HEK293T (cell line): Measurements from ENCODE around the gene ASB2.

ENCODE experiments used
- CTCF ChIA-PET: fragments of 350-600 bp; formaldehyde crosslinking; extraction: SDS; loops from one replicate; lab custom pipeline; 2021; ENCODE audit warnings: antibody characterized with exemption, inconsistent platforms; lab: Yijun Ruan, JAX
- POLR2A ChIA-PET: fragments of 350-600 bp; formaldehyde crosslinking; extraction: SDS; loops from one replicate; lab custom pipeline; 2020; ENCODE audit warnings: antibody characterized with exemption, inconsistent platforms; lab: Yijun Ruan, JAX
- DNase-seq: peaks from one replicate; pipeline ENCODE4 v3.0.0; 2012; ENCODE audit warnings: mixed read lengths; ENCODE audit errors: extremely low spot score
- ARNT ChIP-seq: fragments of 450-650 bp; IDR thresholded peaks from 2 replicates; pipeline ENCODE4 v1.6.1; 2017; ENCODE audit warnings: mild to moderate bottlenecking
- BHLHE40 ChIP-seq: fragments of 450-650 bp; IDR thresholded peaks from 2 replicates; pipeline ENCODE4 v1.6.1; 2016; ENCODE audit warnings: mild to moderate bottlenecking, moderate library complexity, borderline replicate concordance
- CTBP1 ChIP-seq: fragments of 450-650 bp; IDR thresholded peaks from 2 replicates; pipeline ENCODE4 v1.6.1; 2016; ENCODE audit warnings: borderline replicate concordance
- ELF4 ChIP-seq: fragments of 450-650 bp; IDR thresholded peaks from 2 replicates; pipeline ENCODE4 v1.6.1; 2017; ENCODE audit warnings: antibody characterized with exemption
- FOXA1 ChIP-seq: fragments of 450-650 bp; IDR thresholded peaks from 2 replicates; pipeline ENCODE4 v1.6.1; 2016; ENCODE audit warnings: mild to moderate bottlenecking
- FOXK2 ChIP-seq: fragments of 450-650 bp; IDR thresholded peaks from 2 replicates; pipeline ENCODE4 v1.6.1; 2016; ENCODE audit warnings: mild to moderate bottlenecking
- FOXM1 ChIP-seq: fragments of 450-650 bp; IDR thresholded peaks from 2 replicates; pipeline ENCODE4 v1.6.1; 2017; ENCODE audit warnings: mild to moderate bottlenecking, borderline replicate concordance
- HDGF ChIP-seq: fragments of 450-650 bp; IDR thresholded peaks from 2 replicates; pipeline ENCODE4 v1.6.1; 2017; ENCODE audit warnings: antibody characterized with exemption, borderline replicate concordance
- L3MBTL2 ChIP-seq: fragments of 450-650 bp; conservative IDR thresholded peaks from 2 replicates; pipeline ENCODE4 v1.6.1; 2016; ENCODE audit warnings: mild to moderate bottlenecking
- LEF1 ChIP-seq: fragments of 450-650 bp; IDR thresholded peaks from 2 replicates; pipeline ENCODE4 v1.6.1; 2017; ENCODE audit warnings: mild to moderate bottlenecking, borderline replicate concordance
- NFRKB ChIP-seq: fragments of 450-650 bp; IDR thresholded peaks from 2 replicates; pipeline ENCODE4 v1.6.1; 2016; ENCODE audit warnings: mild to moderate bottlenecking, moderate library complexity
- PKNOX1 ChIP-seq: fragments of 450-650 bp; IDR thresholded peaks from 2 replicates; pipeline ENCODE4 v1.6.1; 2016
- SP1 ChIP-seq: fragments of 450-650 bp; IDR thresholded peaks from 2 replicates; pipeline ENCODE4 v1.6.1; 2017
- SUZ12 ChIP-seq: fragments of 450-650 bp; IDR thresholded peaks from 2 replicates; pipeline ENCODE4 v1.6.1; 2016; ENCODE audit warnings: mild to moderate bottlenecking
- TARDBP ChIP-seq: fragments of 450-650 bp; IDR thresholded peaks from 2 replicates; pipeline ENCODE4 v1.6.1; 2016
- ZNF384 ChIP-seq: fragments of 450-650 bp; IDR thresholded peaks from 2 replicates; pipeline ENCODE4 v1.6.1; 2016

ASB2 gene

DNA sequence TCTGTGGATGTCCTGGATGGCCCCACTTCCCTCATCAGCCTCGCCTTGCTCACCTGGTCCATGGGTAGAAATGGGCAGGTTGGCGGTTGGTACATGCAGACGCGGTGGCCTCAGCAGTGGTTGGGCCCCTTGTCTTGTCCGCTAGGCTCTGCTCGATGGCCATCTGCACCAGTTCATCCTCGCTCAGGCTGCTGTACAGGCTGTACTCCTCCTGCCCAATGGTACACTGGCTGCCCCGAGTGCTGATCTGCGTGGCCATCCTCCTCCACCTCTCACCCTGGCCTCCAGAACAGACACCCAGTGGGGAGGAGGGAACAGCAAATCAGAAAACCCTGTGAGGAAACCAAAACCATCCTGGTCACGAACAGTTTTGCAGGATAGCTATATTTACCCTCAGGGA lies 12.1 kb downstream of the ASB2 start:
- CTCF ChIA-PET, result no interaction called here
- no peak for TF ChIP-seq HDGF
- TF ChIP-seq L3MBTL2, result no peak
- no peak for TF ChIP-seq FOXM1
- TF ChIP-seq ELF4, result no peak
- no peak for TF ChIP-seq BHLHE40
- no peak for TF ChIP-seq SP1
- no peak for TF ChIP-seq ARNT
- TF ChIP-seq PKNOX1, result no peak
- TF ChIP-seq NFRKB, result no peak
- no peak for TF ChIP-seq ZNF384
- no peak for TF ChIP-seq CTBP1
- TF ChIP-seq SUZ12, result no peak
- no peak for TF ChIP-seq FOXK2
- TF ChIP-seq FOXA1, result no peak
- TF ChIP-seq LEF1, result no peak
- no peak for TF ChIP-seq TARDBP
- DNase-seq, result no peak
- POLR2A ChIA-PET, result no interaction called here

DNA sequence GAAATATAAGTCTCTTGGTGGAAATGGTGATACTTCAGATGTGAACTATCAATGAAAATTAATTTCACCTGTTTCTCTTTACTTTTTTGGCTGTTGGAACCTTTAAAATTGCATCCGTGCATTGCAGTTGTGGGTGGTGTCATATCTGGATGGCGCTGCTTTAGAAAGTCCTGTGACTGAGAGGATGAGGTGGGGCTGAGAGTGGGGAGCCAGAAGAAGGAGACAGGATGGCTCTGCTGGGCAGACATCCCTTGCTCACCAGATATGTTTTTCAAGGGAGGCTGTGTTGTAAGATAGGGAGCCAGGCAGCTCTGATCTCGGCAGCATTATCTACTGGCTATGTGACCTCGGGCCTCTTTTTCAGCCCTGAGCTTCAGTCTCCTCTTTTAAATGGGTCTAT lies 12.7 kb downstream of the ASB2 start:
- no peak for DNase-seq

GRCh38 chr14:93962701-93963601 lies 13.4 kb downstream of the ASB2 start:
- TF ChIP-seq CTBP1 (no peak), FOXK2 (no peak), NFRKB (no peak), ZNF384 (no peak), ELF4 (no peak), FOXA1 (no peak), TARDBP (no peak), BHLHE40 (no peak), L3MBTL2 (no peak), HDGF (no peak), SP1 (no peak)
- DNase-seq, result peak; percentile 13
- ChIA-PET POLR2A (no interaction called here), CTCF (interaction anchor here (1.0 to 1.8 kb wide), 2 partner anchors 9 to 23 kb away, joined by 3 to 7 read pairs; no protein-coding TSS in a partner anchor)

More for the DNA sequence above, 12.7 kb downstream of the ASB2 start:
- POLR2A ChIA-PET, result no interaction called here
- TF ChIP-seq TARDBP (no peak), CTBP1 (no peak)
- CTCF ChIA-PET, result interaction anchor here (1.0 to 1.8 kb wide), 2 partner anchors 10 to 24 kb away, joined by 3 to 7 read pairs; no protein-coding TSS in a partner anchor

GRCh38 chr14:93961620-93962019 lies 14.8 kb downstream of the ASB2 start:
- TF ChIP-seq BHLHE40 (no peak), ARNT (no peak), CTBP1 (no peak), ZNF384 (no peak), ELF4 (no peak), SP1 (no peak), FOXK2 (no peak)
- POLR2A ChIA-PET, result no interaction called here
- DNase-seq, result no peak
- CTCF ChIA-PET, result interaction anchor here (0.8 to 1.6 kb wide), 2 partner anchors 22 to 238 kb away, joined by 4 to 5 read pairs; no protein-coding TSS in a partner anchor

GRCh38 chr14:93960774-93961438 lies 15.5 kb downstream of the ASB2 start:
- no peak for DNase-seq
- ChIA-PET CTCF (interaction anchor here (0.7 to 1.6 kb wide), 5 partner anchors 12 to 239 kb away, joined by 3 to 5 read pairs (median 3); no protein-coding TSS in a partner anchor), POLR2A (interaction anchor here (1.0 kb wide), 1 partner anchor 120 kb away, joined by 3 read pairs; the partner anchor contains the start of genes DDX24 and IFI27L1)
- TF ChIP-seq LEF1 (no peak), HDGF (no peak), BHLHE40 (no peak), FOXM1 (no peak), L3MBTL2 (no peak), SUZ12 (no peak)

- ChIA-PET POLR2A (interaction anchor here (1.0 kb wide), 1 partner anchor 121 kb away, joined by 3 read pairs; the partner anchor contains the start of genes DDX24 and IFI27L1), CTCF (interaction anchor here (0.7 to 1.1 kb wide), 3 partner anchors 12 to 24 kb away, joined by 3 read pairs; no protein-coding TSS in a partner anchor)
- TF ChIP-seq FOXA1, result no peak
- DNase-seq, result no peak
These were observed 16.3 kb downstream of the ASB2 start for GRCh38 chr14:93960108-93960475.
